IPS-15b (cell line): ENCODE measurements around the gene PCBP4.
"Not testable (repeated sequence)": the region's sequence is repeated elsewhere in the genome, so short reads cannot be mapped to it uniquely, and the experiment has no call there.

ENCODE experiments used
- H3K27me3 ChIP-seq: one replicate; pipeline ENCODE4 v1.6.1; 2013; ENCODE audit warnings: low read length; ENCODE audit not compliant: control insufficient read depth, insufficient read depth
- H3K36me3 ChIP-seq: one replicate; pipeline ENCODE4 v1.6.1; 2013; ENCODE audit warnings: low read length; ENCODE audit not compliant: control insufficient read depth, insufficient read depth
- H3K4me1 ChIP-seq: one replicate; pipeline ENCODE4 v1.6.1; 2013; ENCODE audit warnings: mild to moderate bottlenecking, low read length; ENCODE audit not compliant: control insufficient read depth, insufficient read depth
- H3K4me3 ChIP-seq: one replicate; pipeline ENCODE4 v1.5.1; 2013; ENCODE audit warnings: low read depth, low read length
- H3K9ac ChIP-seq: one replicate; pipeline ENCODE4 v1.6.1; 2013; ENCODE audit warnings: low read depth, mild to moderate bottlenecking, low read length
- H3K9me3 ChIP-seq: one replicate; pipeline ENCODE4 v1.6.1; 2013; ENCODE audit warnings: mild to moderate bottlenecking, low read length; ENCODE audit not compliant: control insufficient read depth, insufficient read depth

Gene PCBP4

GRCh38 chr3:52004163-52004787 lies 37.0 kb upstream of the PCBP4 start:
- Histone ChIP-seq H3K27me3 (no peaks in the 10 kb centered on the region), H3K4me3 (no peak overlapping the region), H3K36me3 (no peaks in the 10 kb centered on the region), H3K4me1 (peaks cover 14% of the 10 kb centered on the region), H3K9me3 (no peaks in the 10 kb centered on the region), H3K9ac (no peak overlapping the region)

GRCh38 chr3:52002748-52003147 lies 35.5 kb upstream of the PCBP4 start:
- Histone ChIP-seq H3K4me3 (no peak overlapping the region), H3K27me3 (no peaks in the 10 kb centered on the region), H3K36me3 (no peaks in the 10 kb centered on the region), H3K9me3 (no peaks in the 10 kb centered on the region), H3K4me1 (peaks cover 14% of the 10 kb centered on the region), H3K9ac (no peak overlapping the region)

- Histone ChIP-seq H3K4me1 (peaks cover 14% of the 10 kb centered on the region), H3K9me3 (no peaks in the 10 kb centered on the region), H3K9ac (no peak overlapping the region), H3K27me3 (no peaks in the 10 kb centered on the region), H3K36me3 (no peaks in the 10 kb centered on the region), H3K4me3 (no peak overlapping the region)
Measured at GRCh38 chr3:52001443-52001974, 34.3 kb upstream of the PCBP4 start.

- Histone ChIP-seq H3K9me3 (no peaks in the 10 kb centered on the region), H3K9ac (no peak overlapping the region), H3K4me1 (peaks cover 5% of the 10 kb centered on the region), H3K36me3 (peaks cover under 1% of the 10 kb centered on the region), H3K4me3 (no peak overlapping the region), H3K27me3 (no peaks in the 10 kb centered on the region)
Measured at GRCh38 chr3:51999846-52000245, 32.6 kb upstream of the PCBP4 start.

GRCh38 chr3:51998774-51999173 lies 31.5 kb upstream of the PCBP4 start:
- H3K9me3 ChIP-seq: no peaks in the 10 kb centered on the region
- H3K36me3 ChIP-seq: peaks cover 11% of the 10 kb centered on the region
- no peaks in the 10 kb centered on the region for H3K27me3 ChIP-seq
- no peak overlapping the region for H3K9ac ChIP-seq
- no peaks in the 10 kb centered on the region for H3K4me1 ChIP-seq
- H3K4me3 ChIP-seq: no peak overlapping the region

- Histone ChIP-seq H3K27me3 (no peaks in the 10 kb centered on the region), H3K9ac (no peak overlapping the region), H3K4me3 (no peak overlapping the region), H3K9me3 (no peaks in the 10 kb centered on the region), H3K36me3 (peaks cover 17% of the 10 kb centered on the region), H3K4me1 (no peaks in the 10 kb centered on the region)
Measured at GRCh38 chr3:51997935-51998596, 30.8 kb upstream of the PCBP4 start.

- Histone ChIP-seq H3K36me3 (peaks cover 20% of the 10 kb centered on the region), H3K4me3 (no peak overlapping the region), H3K9me3 (no peaks in the 10 kb centered on the region), H3K9ac (no peak overlapping the region), H3K4me1 (no peaks in the 10 kb centered on the region), H3K27me3 (no peaks in the 10 kb centered on the region)
Measured at GRCh38 chr3:51997172-51997571, 29.9 kb upstream of the PCBP4 start.

GRCh38 chr3:51995346-51996163 lies 28.3 kb upstream of the PCBP4 start, which contains the start of gene RPL29:
TSS of gene RPL29 (minus strand) at chr3:51995895. CDS start at chr3:51995461, 434 bp downstream.
- H3K27me3 ChIP-seq: no peaks in the 10 kb centered on the region
- no peaks in the 10 kb centered on the region for H3K9me3 ChIP-seq
- H3K36me3 ChIP-seq: peaks cover 20% of the 10 kb centered on the region
- H3K4me3 ChIP-seq: peak within 1 kb of the TSS; percentile 100
- H3K4me1 ChIP-seq: no peaks in the 10 kb centered on the region
- peak within 1 kb of the TSS; percentile 100 for H3K9ac ChIP-seq

- Histone ChIP-seq H3K27me3 (no peaks in the 10 kb centered on the region), H3K4me3 (peak overlapping the region; percentile 100), H3K36me3 (peaks cover 20% of the 10 kb centered on the region), H3K9ac (peak overlapping the region; percentile 100), H3K9me3 (no peaks in the 10 kb centered on the region), H3K4me1 (no peaks in the 10 kb centered on the region)
Measured at GRCh38 chr3:51994530-51994929, 27.3 kb upstream of the PCBP4 start.

- H3K9ac ChIP-seq, H3K9me3 ChIP-seq, H3K4me1 ChIP-seq, H3K27me3 ChIP-seq, H3K4me3 ChIP-seq: not testable (repeated sequence)
- peaks cover 20% of the 10 kb centered on the region for H3K36me3 ChIP-seq
Measured at GRCh38 chr3:51993657-51994056, 26.4 kb upstream of the PCBP4 start.

GRCh38 chr3:51992017-51992682 lies 24.9 kb upstream of the PCBP4 start:
- H3K36me3 ChIP-seq: peaks cover 20% of the 10 kb centered on the region
- H3K27me3 ChIP-seq: no peaks in the 10 kb centered on the region
- H3K9me3 ChIP-seq: no peaks in the 10 kb centered on the region
- H3K4me3 ChIP-seq: no peak overlapping the region
- no peak overlapping the region for H3K9ac ChIP-seq
- H3K4me1 ChIP-seq: no peaks in the 10 kb centered on the region
